Ureter (tissue), 1 donor: Measurements from ENCODE around the gene OR2T3. TPM values are rescaled to one million over a fixed set of nuclear protein-coding genes. Genes with fewer than 3 reads are reported as not detected.
"Not testable (repeated sequence)": the region's sequence is repeated elsewhere in the genome, so short reads cannot be mapped to it uniquely, and the experiment has no call there.

Experiments used
- DNase-seq: peaks from one replicate; pipeline ENCODE4 v3.0.0-alpha.2; 2020; ENCODE audit warnings: low spot score
- total RNA-seq: library from RNA; stranded (reverse); gene quantifications from one replicate; pipeline ENCODE4 v1.2.4, GENCODE V29; 2023
- donor health status: DM: yes; HTN: yes; CAD: no.

The OR2T3 gene
- total RNA-seq, 1 donor from 2014 or later: not detected

GRCh38 chr1:248471154-248471553 lies 2.0 kb upstream of the OR2T3 start:
- DNase-seq: no peak

GRCh38 chr1:248472111-248472510 lies 1.0 kb upstream of the OR2T3 start:
- DNase-seq: not testable (repeated sequence)

GRCh38 chr1:248475660-248476059 lies 2.5 kb downstream of the OR2T3 start:
- not testable (repeated sequence) for DNase-seq

GRCh38 chr1:248481686-248482579 lies 8.8 kb downstream of the OR2T3 start:
- not testable (repeated sequence) for DNase-seq

- DNase-seq: not testable (repeated sequence)
Observed at GRCh38 chr1:248488289-248488688, 15.1 kb downstream of the OR2T3 start, which contains the start of gene OR2T5. OR2T5 (plus strand) TSS chr1:248488589; CDS start chr1:248488589, 0 bp downstream.

GRCh38 chr1:248496661-248497060 lies 23.5 kb downstream of the OR2T3 start:
- not testable (repeated sequence) for DNase-seq

GRCh38 chr1:248500305-248501035 lies 27.3 kb downstream of the OR2T3 start:
- DNase-seq: not testable (repeated sequence)

GRCh38 chr1:248507773-248508172 lies 34.6 kb downstream of the OR2T3 start, which contains the start of gene OR2G6:
OR2G6 (plus strand) TSS chr1:248508073; CDS start chr1:248521647, 13,574 bp downstream.
- not testable (repeated sequence) for DNase-seq

- not testable (repeated sequence) for DNase-seq
Observed at GRCh38 chr1:248510217-248510616, 37.1 kb downstream of the OR2T3 start.

GRCh38 chr1:248521856-248522255 lies 48.7 kb downstream of the OR2T3 start:
- no peak for DNase-seq

Other genes starting within 250 kb of the OR2T3 start
- gene OR2M4, start 241.9 kb upstream of the OR2T3 start, total RNA-seq: not detected
- gene OR2T33, start 195.4 kb upstream of the OR2T3 start, total RNA-seq: not detected
- not detected for gene OR2T12, start 169.9 kb upstream of the OR2T3 start, total RNA-seq
- gene OR2M7, start 148.8 kb upstream of the OR2T3 start, total RNA-seq: not detected
- gene OR14C36, start 124.6 kb upstream of the OR2T3 start, total RNA-seq: not detected
- not detected for gene OR2T4, start 111.7 kb upstream of the OR2T3 start, total RNA-seq
- gene OR2T6, start 97.6 kb upstream of the OR2T3 start, total RNA-seq: not detected
- not detected for gene OR2T1, start 70.3 kb upstream of the OR2T3 start, total RNA-seq
- not detected for gene OR2T2, start 27.7 kb upstream of the OR2T3 start, total RNA-seq
- not detected for gene OR2T5, start 15.2 kb downstream of the OR2T3 start, total RNA-seq
- not detected for gene OR2G6, start 34.7 kb downstream of the OR2T3 start, total RNA-seq
- not detected for gene OR2T29, start 89.4 kb downstream of the OR2T3 start, total RNA-seq
- not detected for gene OR2T34, start 101.4 kb downstream of the OR2T3 start, total RNA-seq
- gene OR2T10, start 124.3 kb downstream of the OR2T3 start, total RNA-seq: not detected
- not detected for gene OR2T11, start 161.7 kb downstream of the OR2T3 start, total RNA-seq
- gene OR2T35, start 171.9 kb downstream of the OR2T3 start, total RNA-seq: not detected
- not detected for gene OR2T27, start 182.2 kb downstream of the OR2T3 start, total RNA-seq
- gene OR14I1, start 229.4 kb downstream of the OR2T3 start, total RNA-seq: not detected